Neural cell (in vitro differentiated cells): ENCODE data around the gene CEP89. TPM values are rescaled to one million over a fixed set of nuclear protein-coding genes. Genes with fewer than 3 reads are reported as not detected.

Source experiments
- H2AFZ ChIP-seq: fragments of 200-600, 300-800 bp; sonication (generic), shearing (Covaris generic); 2 replicates; pipeline ENCODE4 v1.6.0; 2014; ENCODE audit warnings: low read depth, mild to moderate bottlenecking, antibody characterized with exemption, low read length, moderate library complexity
- H3F3A ChIP-seq: fragments of 200-600 bp; shearing (Covaris generic); 2 replicates; pipeline ENCODE4 v1.6.1; 2016; ENCODE audit warnings: mild to moderate bottlenecking, moderate library complexity, mixed read lengths, antibody characterized with exemption, low read length; ENCODE audit not compliant: insufficient read depth, poor library complexity, severe bottlenecking
- H3K27ac ChIP-seq: fragments of 200-600, 300-800 bp; sonication (generic), shearing (Covaris generic); 2 replicates; pipeline ENCODE4 v1.5.1; 2014; ENCODE audit warnings: mild to moderate bottlenecking, low read length, moderate library complexity
- H3K27me3 ChIP-seq: fragments of 300-800, 200-600 bp; sonication (generic), shearing (Covaris generic); 2 replicates; pipeline ENCODE4 v1.6.0; 2014; ENCODE audit warnings: mild to moderate bottlenecking, low read depth, low read length, moderate library complexity; ENCODE audit not compliant: insufficient read depth
- H3K36me3 ChIP-seq: fragments of 300-800, 200-600 bp; sonication (generic), shearing (Covaris generic); 2 replicates; pipeline ENCODE4 v1.5.1; 2014; ENCODE audit warnings: mild to moderate bottlenecking, antibody characterized with exemption, low read length, moderate library complexity; ENCODE audit not compliant: insufficient read depth
- H3K4me2 ChIP-seq: fragments of 300-800, 200-600 bp; sonication (generic), shearing (Covaris generic); 2 replicates; pipeline ENCODE4 v1.6.0; 2014; ENCODE audit warnings: mild to moderate bottlenecking, low read length
- H3K4me3 ChIP-seq: fragments of 300-800, 200-600 bp; sonication (generic), shearing (Covaris generic); 2 replicates; pipeline ENCODE4 v1.5.1; 2014; ENCODE audit warnings: mild to moderate bottlenecking, low read length, moderate library complexity
- H3K79me2 ChIP-seq: fragments of 200-600 bp; shearing (Covaris generic); replicated peaks from 2 replicates; pipeline ENCODE4 v1.6.0; 2014; ENCODE audit warnings: mild to moderate bottlenecking, low read length, moderate library complexity; ENCODE audit not compliant: insufficient read depth
- H3K9ac ChIP-seq: fragments of 300-800, 200-600 bp; sonication (generic), shearing (Covaris generic); 2 replicates; pipeline ENCODE4 v1.6.1; 2016; ENCODE audit warnings: mild to moderate bottlenecking, low read length, mixed read lengths
- H3K9me2 ChIP-seq: fragments of 200-600 bp; shearing (Covaris generic); 2 replicates; pipeline ENCODE4 v1.6.1; 2016; ENCODE audit warnings: mild to moderate bottlenecking, low read length, mixed read lengths; ENCODE audit not compliant: insufficient read depth
- H3K9me3 ChIP-seq: fragments of 200-600, 300-800 bp; sonication (generic), shearing (Covaris generic); 2 replicates; pipeline ENCODE4 v1.6.1; 2016; ENCODE audit warnings: mild to moderate bottlenecking, mixed run types, low read length, moderate library complexity, mixed read lengths
- H4K20me1 ChIP-seq: fragments of 200-600 bp; shearing (Covaris generic); 2 replicates; pipeline ENCODE4 v1.6.1; 2016; ENCODE audit warnings: mild to moderate bottlenecking, mixed run types; ENCODE audit not compliant: insufficient read depth
- CTCF ChIP-seq: fragments of 450-650 bp; IDR thresholded peaks from 2 replicates; pipeline ENCODE4 v1.5.1; 2014; ENCODE audit warnings: antibody characterized with exemption, mild to moderate bottlenecking, moderate library complexity; ENCODE audit not compliant: poor library complexity, severe bottlenecking
- EP300 ChIP-seq: fragments of 450-650 bp; conservative IDR thresholded peaks from 2 replicates; pipeline ENCODE4 v1.6.1; 2014; ENCODE audit warnings: antibody characterized with exemption, mild to moderate bottlenecking, moderate library complexity; ENCODE audit not compliant: poor library complexity, severe bottlenecking
- EZH2 ChIP-seq: fragments of 200-600, 300-800 bp; shearing (Covaris generic), sonication (generic); IDR thresholded peaks from 2 replicates; pipeline ENCODE4 v1.6.1; 2014; ENCODE audit warnings: antibody characterized with exemption, low read length, borderline replicate concordance, mild to moderate bottlenecking; ENCODE audit not compliant: insufficient read depth, poor library complexity, severe bottlenecking
- MXI1 ChIP-seq: fragments of 450-650 bp; conservative IDR thresholded peaks from 2 replicates; pipeline ENCODE4 v1.6.1; 2014; ENCODE audit warnings: antibody characterized with exemption, mild to moderate bottlenecking; ENCODE audit not compliant: poor library complexity, severe bottlenecking
- POLR2AphosphoS5 ChIP-seq: IDR thresholded peaks from 2 replicates; pipeline ENCODE4 v1.6.1; 2012
- RAD21 ChIP-seq: fragments of 450-650 bp; conservative IDR thresholded peaks from 2 replicates; pipeline ENCODE4 v1.6.1; 2014; ENCODE audit warnings: antibody characterized with exemption, mild to moderate bottlenecking, moderate library complexity
- REST ChIP-seq: IDR thresholded peaks from 2 replicates; pipeline ENCODE4 v1.6.1; 2012; ENCODE audit warnings: borderline replicate concordance
- SMC3 ChIP-seq: fragments of 450-650 bp; conservative IDR thresholded peaks from 2 replicates; pipeline ENCODE4 v1.6.1; 2014; ENCODE audit warnings: antibody characterized with exemption, mild to moderate bottlenecking, moderate library complexity; ENCODE audit not compliant: poor library complexity
- TAF1 ChIP-seq: IDR thresholded peaks from 2 replicates; pipeline ENCODE4 v1.6.1; 2012; ENCODE audit warnings: low read depth
- polyA plus RNA-seq: library from polyadenylated mRNA; depleted of rRNA; stranded (reverse); fragments of >200 nt; gene quantifications from 2 replicates; pipeline ENCODE4 v1.2.3, GENCODE V29; 2014

Gene CEP89
- polyA plus RNA-seq, 1 donor from 2014 or later = 24.1 TPM

GRCh38 chr19:32928806-32929205 lies 43.0 kb downstream of the CEP89 start:
- H3F3A ChIP-seq = no peaks in the 10 kb centered on the region
- no peaks in the 10 kb centered on the region for H3K79me2 ChIP-seq
- no peaks in the 10 kb centered on the region for H3K9me3 ChIP-seq
- no peaks in the 10 kb centered on the region for H4K20me1 ChIP-seq
- TF ChIP-seq POLR2AphosphoS5 (no peak), RAD21 (no peak), REST (no peak), SMC3 (no peak), EZH2 (no peak), CTCF (no peak), MXI1 (no peak), EP300 (no peak), TAF1 (no peak)
- no peak overlapping the region for H3K4me3 ChIP-seq
- H3K9ac ChIP-seq = no peak overlapping the region
- H3K9me2 ChIP-seq = no peaks in the 10 kb centered on the region
- no peak overlapping the region for H3K27ac ChIP-seq
- H3K36me3 ChIP-seq = peaks cover 12% of the 10 kb centered on the region
- no peaks in the 10 kb centered on the region for H3K27me3 ChIP-seq
- H3K4me2 ChIP-seq = no peak overlapping the region
- no peak overlapping the region for H2AFZ ChIP-seq

- peaks cover 9% of the 10 kb centered on the region for H3K36me3 ChIP-seq
- H3K79me2 ChIP-seq = no peaks in the 10 kb centered on the region
- no peak overlapping the region for H3K4me2 ChIP-seq
- no peaks in the 10 kb centered on the region for H3K9me3 ChIP-seq
- no peak overlapping the region for H3K4me3 ChIP-seq
- TF ChIP-seq REST (no peak), SMC3 (no peak), POLR2AphosphoS5 (no peak), TAF1 (no peak), CTCF (no peak), MXI1 (no peak), RAD21 (no peak), EP300 (no peak), EZH2 (no peak)
- H3K27ac ChIP-seq = no peak overlapping the region
- no peaks in the 10 kb centered on the region for H3F3A ChIP-seq
- H3K9ac ChIP-seq = no peak overlapping the region
- H3K9me2 ChIP-seq = no peaks in the 10 kb centered on the region
- no peak overlapping the region for H2AFZ ChIP-seq
- no peaks in the 10 kb centered on the region for H4K20me1 ChIP-seq
- no peaks in the 10 kb centered on the region for H3K27me3 ChIP-seq
These were observed 47.6 kb downstream of the CEP89 start for GRCh38 chr19:32924200-32924599.
